ENCODE results near the gene KRTAP10-2. TPM values are rescaled to one million over a fixed set of nuclear protein-coding genes. Genes with fewer than 3 reads are reported as not detected.

KRTAP10-2 gene
- total RNA-seq, 4 donors from 2014 or later: not detected

GRCh38 chr21:44556879-44557278 is 5.6 kb upstream of the KRTAP10-2 start:
- intact Hi-C loops (cut with DNase I): no loop called here
- Histone ChIP-seq H3K4me3 (no peak overlapping the region), H3K4me1 (no peaks in the 10 kb centered on the region), H3K27ac (replicated peaks in 1 of 4) (no peak overlapping the region), H3K36me3 (no peaks in the 10 kb centered on the region), H3K27me3 (peaks cover 0 to 37% (median 0%) of the 10 kb centered on the region in 4 donors), H3K9me3 (peaks cover 0 to 12% (median 2%) of the 10 kb centered on the region in 4 donors)
- TF ChIP-seq POLR2AphosphoS5 (IDR thresholded peaks at IDR 0.05) (no peak), EP300 (IDR thresholded peaks at IDR 0.05) (no peak), POLR2A (IDR thresholded peaks at IDR 0.05; ENCODE audit: low read depth) (no peak), CTCF (IDR thresholded peaks at IDR 0.05) (no peak)
- peak; percentile 78 for DNase-seq (ENCODE audit: extremely low spot score)
- 84% methylated on average over 9 of the region's 9 CpGs for WGBS

GRCh38 chr21:44555200-44555875 is 4.0 kb upstream of the KRTAP10-2 start:
- H3K27me3 ChIP-seq: peaks cover 0 to 47% (median 0%) of the 10 kb centered on the region in 4 donors
- intact Hi-C loops (cut with DNase I): no loop called here
- peak; percentile 88 for DNase-seq (ENCODE audit: extremely low spot score)
- H3K4me3 ChIP-seq: no peak overlapping the region
- no peak overlapping the region for H3K27ac ChIP-seq (replicated peaks in 1 of 4)
- H3K9me3 ChIP-seq: peaks cover 0 to 12% (median 2%) of the 10 kb centered on the region in 4 donors
- no peaks in the 10 kb centered on the region for H3K4me1 ChIP-seq
- H3K36me3 ChIP-seq: no peaks in the 10 kb centered on the region
- 69% methylated on average over 13 of the region's 13 CpGs for WGBS
- TF ChIP-seq EP300 (IDR thresholded peaks at IDR 0.05) (no peak), POLR2AphosphoS5 (IDR thresholded peaks at IDR 0.05) (no peak), POLR2A (IDR thresholded peaks at IDR 0.05; ENCODE audit: low read depth) (no peak), CTCF (IDR thresholded peaks at IDR 0.05) (no peak)

- Histone ChIP-seq H3K4me3 (no peak overlapping the region), H3K36me3 (no peaks in the 10 kb centered on the region), H3K9me3 (peaks cover 0 to 6% (median 0%) of the 10 kb centered on the region in 4 donors), H3K27ac (replicated peaks in 1 of 4) (no peak overlapping the region), H3K27me3 (peaks cover 0 to 60% (median 0%) of the 10 kb centered on the region in 4 donors), H3K4me1 (peaks cover 0 to 10% (median 9%) of the 10 kb centered on the region in 4 donors)
- peak; percentile 64 for DNase-seq (ENCODE audit: extremely low spot score)
- intact Hi-C loops (cut with DNase I): no loop called here
- TF ChIP-seq EP300 (IDR thresholded peaks at IDR 0.05) (no peak), POLR2A (IDR thresholded peaks at IDR 0.05; ENCODE audit: low read depth) (no peak), POLR2AphosphoS5 (IDR thresholded peaks at IDR 0.05) (no peak), CTCF (IDR thresholded peaks at IDR 0.05) (no peak)
- 79% methylated on average over 7 of the region's 13 CpGs for WGBS
Observed at GRCh38 chr21:44552681-44553080, 1.4 kb upstream of the KRTAP10-2 start.

- TF ChIP-seq CTCF (IDR thresholded peaks at IDR 0.05) (no peak), POLR2A (IDR thresholded peaks at IDR 0.05; ENCODE audit: low read depth) (no peak), EP300 (IDR thresholded peaks at IDR 0.05) (no peak), POLR2AphosphoS5 (IDR thresholded peaks at IDR 0.05) (no peak)
Observed at GRCh38 chr21:44552136-44552535, 831 bp upstream of the KRTAP10-2 start.

More at GRCh38 chr21:44552136-44552535, 831 bp upstream of the KRTAP10-2 start:
- Histone ChIP-seq H3K27me3 (peaks cover 0 to 57% (median 0%) of the 10 kb centered on the region in 4 donors), H3K4me1 (peaks cover 0 to 10% (median 9%) of the 10 kb centered on the region in 4 donors), H3K27ac (replicated peaks in 1 of 4) (no peak overlapping the region), H3K36me3 (no peaks in the 10 kb centered on the region), H3K9me3 (peaks cover 0 to 6% (median 0%) of the 10 kb centered on the region in 4 donors), H3K4me3 (no peak overlapping the region)
- WGBS: 88% methylated on average over 6 of the region's 6 CpGs
- intact Hi-C loops (cut with DNase I): no loop called here
- DNase-seq (ENCODE audit: extremely low spot score): peak; percentile 80

Measured in esophagus muscularis mucosa (tissue), 4 donors.